ENCODE data around the gene SAMD11. TPM values are rescaled to one million over a fixed set of nuclear protein-coding genes. Genes with fewer than 3 reads are reported as not detected.

Gene SAMD11
- total RNA-seq, 1 experiment from 2014 or later, result 2.3 TPM

- Mint-ChIP-seq H3K4me3 (no peak overlapping the region), H3K9me3 (no peaks in the 10 kb centered on the region), H3K4me1 (peaks cover 4% of the 10 kb centered on the region), H3K36me3 (no peaks in the 10 kb centered on the region), H3K27me3 (ENCODE audit: low read depth) (peaks cover 64% of the 10 kb centered on the region), H3K27ac (no peak overlapping the region)
- TF ChIP-seq ZNF532 (CRISPR knock-in tag; IDR thresholded peaks at IDR 0.05; ENCODE audit: borderline replicate concordance) (no peak), GABPB1 (CRISPR knock-in tag; IDR thresholded peaks at IDR 0.05) (no peak), JAZF1 (CRISPR knock-in tag; IDR thresholded peaks at IDR 0.05) (no peak), PRDM15 (CRISPR knock-in tag; IDR thresholded peaks at IDR 0.05) (no peak), CTCF (IDR thresholded peaks at IDR 0.05) (no peak), ESRRA (CRISPR knock-in tag; IDR thresholded peaks at IDR 0.05; ENCODE audit: borderline replicate concordance) (no peak), MAX (CRISPR knock-in tag; IDR thresholded peaks at IDR 0.05) (no peak), HMGXB4 (CRISPR knock-in tag; IDR thresholded peaks at IDR 0.05) (no peak), NR3C1 (CRISPR knock-in tag; conservative IDR thresholded peaks at IDR 0.05; ENCODE audit: low read depth) (no peak), AR (CRISPR knock-in tag; IDR thresholded peaks at IDR 0.05) (no peak), NR1H2 (CRISPR knock-in tag; IDR thresholded peaks at IDR 0.05) (no peak), CBFB (CRISPR knock-in tag; IDR thresholded peaks at IDR 0.05; ENCODE audit: low read depth) (no peak), SMAD3 (CRISPR knock-in tag; IDR thresholded peaks at IDR 0.05; ENCODE audit: borderline replicate concordance) (no peak), FOXP4 (CRISPR knock-in tag; IDR thresholded peaks at IDR 0.05) (no peak)
- DNase-seq (ENCODE audit: low spot score), result no peak
- ATAC-seq, result no peak
- POLR2A ChIA-PET, result no interaction called here
- CTCF ChIA-PET, result no interaction called here
Observed at GRCh38 chr1:910311-910880, 13.3 kb upstream of the SAMD11 start.
